PC-3 (cell line): ENCODE data around the gene NOTCH1.

Experiments used
- CTCF ChIP-seq: fragments of 300-600 bp; sonication (generic); conservative IDR thresholded peaks from 2 replicates; pipeline ENCODE4 v1.5.1; 2017; ENCODE audit warnings: antibody characterized with exemption, low read depth, mild to moderate bottlenecking, low read length
- EZH2 ChIP-seq: fragments of 300-600 bp; sonication (generic); IDR thresholded peaks from one replicate; pipeline ENCODE4 v1.6.1; 2017; ENCODE audit warnings: antibody characterized with exemption, mild to moderate bottlenecking, low read length; ENCODE audit not compliant: unreplicated experiment
- EZH2phosphoT487 ChIP-seq: fragments of 300-600 bp; sonication (generic); IDR thresholded peaks from 2 replicates; pipeline ENCODE4 v1.6.1; 2018; ENCODE audit warnings: mild to moderate bottlenecking, antibody characterized with exemption, low read length, borderline replicate concordance

GRCh38 chr9:136560586-136560985, 14.7 kb upstream of the NOTCH1 start:
- no peak for TF ChIP-seq CTCF
- TF ChIP-seq EZH2: no peak
- TF ChIP-seq EZH2phosphoT487: no peak
